ENCODE data around the gene ANXA11.

The ANXA11 gene

GRCh38 chr10:80196270-80196949, 8.9 kb downstream of the ANXA11 start:
- DNase-seq = no peak
- H3K4me3 ChIP-seq (ENCODE audit: low read depth, low read length) = no peak overlapping the region
- H3K4me1 ChIP-seq = no peaks in the 10 kb centered on the region
- no peaks in the 10 kb centered on the region for H3K9me3 ChIP-seq
- no peaks in the 10 kb centered on the region for H3K27me3 ChIP-seq
- TF ChIP-seq CTCF (IDR thresholded peaks at IDR 0.05; ENCODE audit: low read depth, low read length) = no peak
- no peaks in the 10 kb centered on the region for H3K36me3 ChIP-seq

DNA sequence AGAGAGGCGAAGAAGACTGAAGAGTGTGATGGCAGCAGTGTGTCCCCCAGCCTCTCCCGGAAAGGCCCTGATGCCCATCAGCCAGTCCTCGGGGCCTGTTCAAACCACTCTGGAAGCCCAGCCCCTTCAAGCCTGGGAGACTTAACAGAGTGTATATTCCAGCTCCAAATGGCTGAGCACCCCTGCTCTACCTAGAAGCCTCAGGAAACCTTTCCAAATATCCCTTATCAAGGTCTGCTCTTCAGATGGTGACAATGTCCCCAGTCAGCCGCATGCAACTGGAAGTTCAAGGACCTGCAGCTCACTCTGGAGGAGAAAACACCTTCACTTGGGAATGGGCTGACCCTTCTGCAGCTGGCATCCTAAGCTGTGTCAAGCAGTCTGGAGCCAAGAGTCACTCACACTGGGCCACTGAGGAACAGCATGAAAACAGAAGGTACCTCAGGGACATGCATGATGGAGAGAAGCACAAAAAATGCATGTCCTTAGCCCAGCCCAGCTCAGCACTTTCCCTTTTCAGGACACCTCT, 10.2 kb downstream of the ANXA11 start:
- Histone ChIP-seq H3K27me3 (no peaks in the 10 kb centered on the region), H3K36me3 (no peaks in the 10 kb centered on the region), H3K4me3 (ENCODE audit: low read depth, low read length) (no peak overlapping the region), H3K9me3 (no peaks in the 10 kb centered on the region), H3K4me1 (no peaks in the 10 kb centered on the region)
- no peak for DNase-seq
- TF ChIP-seq CTCF (IDR thresholded peaks at IDR 0.05; ENCODE audit: low read depth, low read length) = no peak

DNA sequence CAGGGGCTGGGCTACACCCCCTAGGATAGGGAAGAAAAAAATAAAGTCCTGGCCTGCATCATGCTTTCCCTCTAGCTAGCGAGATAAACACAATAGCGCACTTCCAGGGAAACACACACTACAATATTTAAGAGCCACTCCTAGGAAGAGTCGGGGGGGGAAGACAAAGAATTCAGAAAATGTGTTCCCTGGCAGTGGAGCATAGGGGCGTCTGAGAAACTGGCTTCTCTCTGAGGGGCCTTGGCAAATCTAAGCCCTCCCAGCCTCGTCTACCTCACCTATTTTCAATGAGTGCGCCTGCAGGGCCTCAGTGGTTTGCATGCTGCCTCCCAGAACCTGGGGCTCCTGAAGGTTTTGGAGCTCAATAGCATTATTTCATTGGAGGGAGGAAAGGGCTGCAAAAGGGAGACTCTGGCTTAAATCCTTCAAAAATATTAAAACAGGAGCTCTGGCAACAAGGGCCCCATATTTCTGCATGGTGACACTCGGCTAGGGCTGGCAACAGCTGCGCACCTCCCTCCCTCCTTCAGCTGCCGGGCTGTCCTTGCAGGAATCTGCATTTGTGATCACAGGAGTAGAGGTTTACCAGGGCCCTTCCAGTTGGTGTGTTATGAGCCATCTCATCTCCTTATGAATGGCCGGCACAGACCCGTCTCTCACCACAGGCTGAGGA, 10.8 kb downstream of the ANXA11 start:
- H3K4me1 ChIP-seq = no peaks in the 10 kb centered on the region
- H3K27me3 ChIP-seq = no peaks in the 10 kb centered on the region
- no peak for TF ChIP-seq CTCF (IDR thresholded peaks at IDR 0.05; ENCODE audit: low read depth, low read length)
- H3K36me3 ChIP-seq = no peaks in the 10 kb centered on the region
- no peaks in the 10 kb centered on the region for H3K9me3 ChIP-seq
- no peak for DNase-seq
- no peak overlapping the region for H3K4me3 ChIP-seq (ENCODE audit: low read depth, low read length)

GRCh38 chr10:80192553-80192952, 12.8 kb downstream of the ANXA11 start:
- Histone ChIP-seq H3K4me1 (no peaks in the 10 kb centered on the region), H3K4me3 (ENCODE audit: low read depth, low read length) (no peak overlapping the region), H3K27me3 (no peaks in the 10 kb centered on the region), H3K9me3 (no peaks in the 10 kb centered on the region), H3K36me3 (no peaks in the 10 kb centered on the region)
- no peak for DNase-seq
- TF ChIP-seq CTCF (IDR thresholded peaks at IDR 0.05; ENCODE audit: low read depth, low read length) = no peak

- TF ChIP-seq CTCF (IDR thresholded peaks at IDR 0.05; ENCODE audit: low read depth, low read length) = no peak
- no peak overlapping the region for H3K4me3 ChIP-seq (ENCODE audit: low read depth, low read length)
Measured at GRCh38 chr10:80191589-80192270, 13.6 kb downstream of the ANXA11 start.

More at GRCh38 chr10:80191589-80192270, 13.6 kb downstream of the ANXA11 start:
- Histone ChIP-seq H3K36me3 (no peaks in the 10 kb centered on the region), H3K4me1 (no peaks in the 10 kb centered on the region), H3K9me3 (no peaks in the 10 kb centered on the region), H3K27me3 (no peaks in the 10 kb centered on the region)
- DNase-seq = no peak
